Activated CD4-positive, CD25-positive, alpha-beta regulatory T cell treated with anti-CD3 and anti-CD28 coated beads, Interleukin-2, amount 50 U/mL, for 24 hours (primary cell): Measurements from ENCODE around the gene NAGLU.
"Not testable (repeated sequence)": the region's sequence is repeated elsewhere in the genome, so short reads cannot be mapped to it uniquely, and the experiment has no call there.

Experiments
- ATAC-seq, 2 donors: fragments of 150-1000 bp; cut with Tn5 transposase; one replicate each; pipeline ENCODE4 v1.10.0; 2021; ENCODE audit warnings: mild to moderate bottlenecking in 1 of 2, moderate library complexity in 1 of 2

Gene NAGLU

GRCh38 chr17:42545755-42546505 lies 9.9 kb downstream of the NAGLU start:
- ATAC-seq, result not testable (repeated sequence)

DNA sequence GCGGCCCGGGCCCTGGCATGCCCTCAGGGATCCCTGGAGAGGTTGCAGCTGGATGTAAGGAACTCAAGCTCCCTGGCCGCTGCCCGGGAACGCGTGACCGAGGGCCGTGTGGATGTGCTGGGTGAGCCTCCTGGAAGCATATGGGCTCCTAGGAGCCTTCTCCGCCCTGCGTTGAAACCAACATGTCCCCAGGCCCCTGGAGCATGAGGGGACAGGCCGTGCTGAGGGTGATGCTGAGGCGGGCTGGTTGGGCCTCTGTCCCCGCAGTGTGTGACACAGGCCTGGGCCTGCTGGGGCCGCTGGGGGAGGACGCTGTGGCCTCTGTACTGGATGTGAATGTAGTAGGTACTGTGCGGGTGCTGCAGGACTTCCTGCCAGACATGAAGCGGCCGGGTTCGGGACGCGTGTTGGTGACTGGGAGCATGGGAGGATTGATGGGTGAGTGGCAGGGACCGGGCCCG lies 11.0 kb downstream of the NAGLU start:
- ATAC-seq, result no peak

DNA sequence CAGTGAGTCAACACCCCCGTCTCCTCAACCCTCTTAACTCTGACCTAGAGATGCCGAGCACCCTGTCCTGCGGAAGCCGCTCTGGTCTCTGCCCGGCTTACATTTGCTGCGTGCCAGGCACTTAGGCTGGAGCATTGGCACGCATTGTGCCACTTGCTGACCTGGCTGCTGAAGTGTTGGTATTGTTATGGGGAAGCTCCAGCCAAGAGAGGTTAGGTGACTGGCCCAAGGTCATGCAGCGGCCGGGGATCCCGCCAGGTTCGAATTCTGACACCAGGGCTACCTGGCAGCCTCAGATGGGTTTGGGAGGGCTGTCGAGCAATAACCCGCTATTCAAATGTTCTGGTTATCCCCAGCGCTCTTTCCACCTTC lies 11.6 kb downstream of the NAGLU start:
- no peak for ATAC-seq

DNA sequence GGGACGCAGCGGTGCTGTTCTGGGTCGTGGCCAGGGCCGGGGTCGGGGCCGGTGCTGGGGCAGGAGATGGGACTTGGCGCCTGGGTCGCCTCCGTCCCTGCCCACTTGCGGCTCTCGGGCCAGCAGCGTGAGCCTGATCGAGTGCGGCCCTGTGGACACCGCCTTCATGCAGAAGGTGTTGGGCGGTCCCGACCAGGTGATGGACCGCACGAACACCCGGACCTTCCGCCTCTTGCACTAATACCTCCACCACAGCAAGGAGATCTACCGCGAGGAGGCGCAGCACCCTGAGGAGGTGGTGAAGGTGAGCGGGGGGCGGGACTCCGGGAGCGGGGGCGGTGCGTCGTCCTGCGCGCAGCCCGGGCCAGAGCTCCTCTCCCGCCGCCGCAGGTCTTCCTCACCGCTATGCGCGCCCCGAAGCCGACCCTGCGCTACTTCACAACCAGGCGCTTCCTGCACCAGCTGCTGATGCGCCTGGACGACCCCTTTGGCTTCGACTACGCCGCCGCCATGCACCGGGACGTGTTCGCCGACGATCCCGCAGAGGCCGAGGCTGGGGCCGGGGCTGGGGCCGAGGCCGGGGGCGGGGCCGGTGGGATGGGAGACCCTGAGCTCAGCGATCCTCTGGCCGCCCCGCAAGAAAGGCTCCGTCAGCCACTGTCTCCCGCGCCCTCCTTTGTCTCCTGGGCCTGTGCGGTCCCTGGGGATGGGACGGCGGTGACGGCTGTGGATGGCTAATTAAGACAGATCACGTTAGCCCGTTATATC lies 12.2 kb downstream of the NAGLU start:
- ATAC-seq, result peak; percentile 81 to 91

GRCh38 chr17:42548993-42549755 lies 13.1 kb downstream of the NAGLU start:
- ATAC-seq, result no peak

DNA sequence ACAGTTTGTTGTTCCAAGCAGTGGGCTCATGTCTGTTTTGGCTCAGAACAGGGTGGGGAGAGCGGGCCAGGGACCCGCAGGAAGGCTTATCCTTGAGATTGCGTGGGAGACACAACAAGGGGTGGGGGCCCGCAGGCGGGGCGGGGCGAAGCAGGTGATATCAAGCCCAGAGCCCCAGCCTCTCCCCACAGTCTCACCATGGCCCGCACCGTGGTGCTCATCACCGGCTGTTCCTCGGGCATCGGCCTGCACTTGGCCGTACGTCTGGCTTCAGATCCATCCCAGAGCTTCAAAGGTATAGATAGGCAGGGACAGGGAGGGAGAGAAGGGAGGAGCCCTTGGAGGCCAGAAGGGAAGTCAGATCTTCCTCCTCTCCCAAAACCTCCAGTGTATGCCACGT lies 16.7 kb downstream of the NAGLU start, which contains the start of gene HSD17B1:
TSS of gene HSD17B1 (plus strand) at position 188 of the 400 bp plus-strand sequence. CDS start at position 199, 11 bp downstream.
- not testable (repeated sequence) for ATAC-seq

DNA sequence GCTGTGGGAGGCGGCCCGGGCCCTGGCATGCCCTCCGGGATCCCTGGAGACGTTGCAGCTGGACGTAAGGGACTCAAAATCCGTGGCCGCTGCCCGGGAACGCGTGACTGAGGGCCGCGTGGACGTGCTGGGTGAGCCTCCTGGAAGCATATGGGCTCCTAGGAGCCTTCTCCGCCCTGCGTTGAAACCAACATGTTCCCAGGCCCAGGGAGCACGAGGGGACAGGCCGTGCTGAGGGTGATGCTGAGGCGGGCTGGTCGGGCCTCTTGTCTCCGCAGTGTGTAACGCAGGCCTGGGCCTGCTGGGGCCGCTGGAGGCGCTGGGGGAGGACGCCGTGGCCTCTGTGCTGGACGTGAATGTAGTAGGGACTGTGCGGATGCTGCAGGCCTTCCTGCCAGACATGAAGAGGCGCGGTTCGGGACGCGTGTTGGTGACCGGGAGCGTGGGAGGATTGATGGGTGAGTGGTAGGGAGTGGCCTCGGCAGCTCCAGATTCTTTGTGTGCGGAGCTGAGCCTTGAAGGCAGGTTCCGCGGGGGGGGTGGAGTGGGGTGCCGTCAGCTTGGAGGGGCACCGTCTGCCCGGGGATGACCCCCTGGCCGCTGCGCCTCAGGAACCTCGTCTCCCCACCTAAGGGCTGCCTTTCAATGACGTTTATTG lies 17.2 kb downstream of the NAGLU start:
- ATAC-seq, result no peak

DNA sequence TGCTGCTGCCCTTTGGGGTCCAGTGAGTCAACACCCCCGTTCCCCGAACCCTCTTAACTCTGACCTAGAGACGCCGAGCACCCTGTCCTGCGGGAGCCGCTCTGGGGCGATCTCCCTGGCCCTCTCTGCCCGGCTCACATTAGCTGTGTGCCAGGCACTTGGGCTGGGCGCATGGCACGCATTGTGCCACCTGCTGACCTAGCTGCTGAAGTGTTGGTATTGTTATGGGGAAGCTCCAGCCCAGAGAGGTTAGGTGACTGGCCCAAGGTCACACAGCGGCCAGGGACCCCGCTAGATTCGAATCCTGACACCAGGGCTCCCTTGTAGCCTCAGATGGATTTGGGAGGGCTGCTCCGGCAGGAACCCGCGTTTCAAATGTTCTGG lies 17.8 kb downstream of the NAGLU start:
- peak; percentile 29 to 36 for ATAC-seq

DNA sequence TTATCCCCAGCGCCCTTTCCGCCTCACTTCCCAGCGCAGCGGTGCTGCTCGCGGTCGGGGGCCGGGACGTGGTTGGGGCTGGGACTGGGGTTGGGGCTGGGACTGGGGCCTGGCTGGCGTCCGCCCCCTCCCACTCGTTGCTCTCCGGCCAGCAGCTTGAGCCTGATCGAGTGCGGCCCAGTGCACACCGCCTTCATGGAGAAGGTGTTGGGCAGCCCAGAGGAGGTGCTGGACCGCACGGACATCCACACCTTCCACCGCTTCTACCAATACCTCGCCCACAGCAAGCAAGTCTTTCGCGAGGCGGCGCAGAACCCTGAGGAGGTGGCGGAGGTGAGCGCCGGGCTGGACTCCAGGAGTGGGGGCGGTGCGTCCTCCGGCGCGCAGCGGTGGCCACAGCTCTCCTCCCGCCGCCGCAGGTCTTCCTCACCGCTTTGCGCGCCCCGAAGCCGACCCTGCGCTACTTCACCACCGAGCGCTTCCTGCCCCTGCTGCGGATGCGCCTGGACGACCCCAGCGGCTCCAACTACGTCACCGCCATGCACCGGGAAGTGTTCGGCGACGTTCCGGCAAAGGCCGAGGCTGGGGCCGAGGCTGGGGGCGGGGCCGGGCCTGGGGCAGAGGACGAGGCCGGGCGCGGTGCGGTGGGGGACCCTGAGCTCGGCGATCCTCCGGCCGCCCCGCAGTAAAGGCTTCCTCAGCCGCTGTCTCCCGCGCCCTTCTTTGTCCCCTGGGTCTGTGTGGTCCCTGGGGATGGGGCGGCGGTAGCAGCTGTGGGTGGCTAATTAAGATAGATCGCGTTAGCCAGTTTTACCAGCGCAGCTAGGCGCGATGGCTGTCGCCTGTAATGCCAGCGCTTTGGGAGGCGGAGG lies 18.4 kb downstream of the NAGLU start:
- peak; percentile 84 for ATAC-seq

- ATAC-seq, result no peak
Observed at GRCh38 chr17:42555122-42555622, 19.1 kb downstream of the NAGLU start.

GRCh38 chr17:42555961-42556617 lies 20.0 kb downstream of the NAGLU start:
- not testable (repeated sequence) for ATAC-seq

DNA sequence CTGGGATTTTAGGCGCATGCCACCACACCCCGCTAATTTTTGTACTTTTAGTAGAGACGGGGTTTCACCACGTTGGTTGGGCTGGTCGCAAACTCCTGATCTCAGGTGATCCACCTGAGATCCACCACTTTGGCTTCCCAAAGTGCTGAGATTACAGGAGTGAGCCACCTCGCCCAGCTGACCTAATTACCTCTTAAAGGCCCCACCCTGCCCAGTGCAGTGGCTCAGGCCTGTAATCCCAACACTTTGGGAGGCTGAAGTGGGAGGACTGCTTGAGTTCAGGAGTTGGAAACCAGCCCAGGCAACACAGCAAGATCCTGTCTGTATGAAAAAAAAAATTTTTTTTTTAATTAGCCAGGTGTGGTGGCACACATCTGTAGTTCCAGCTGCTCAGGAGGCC lies 23.0 kb downstream of the NAGLU start:
- ATAC-seq, result no peak

GRCh38 chr17:42560246-42560645 lies 24.2 kb downstream of the NAGLU start:
- ATAC-seq, result no peak

DNA sequence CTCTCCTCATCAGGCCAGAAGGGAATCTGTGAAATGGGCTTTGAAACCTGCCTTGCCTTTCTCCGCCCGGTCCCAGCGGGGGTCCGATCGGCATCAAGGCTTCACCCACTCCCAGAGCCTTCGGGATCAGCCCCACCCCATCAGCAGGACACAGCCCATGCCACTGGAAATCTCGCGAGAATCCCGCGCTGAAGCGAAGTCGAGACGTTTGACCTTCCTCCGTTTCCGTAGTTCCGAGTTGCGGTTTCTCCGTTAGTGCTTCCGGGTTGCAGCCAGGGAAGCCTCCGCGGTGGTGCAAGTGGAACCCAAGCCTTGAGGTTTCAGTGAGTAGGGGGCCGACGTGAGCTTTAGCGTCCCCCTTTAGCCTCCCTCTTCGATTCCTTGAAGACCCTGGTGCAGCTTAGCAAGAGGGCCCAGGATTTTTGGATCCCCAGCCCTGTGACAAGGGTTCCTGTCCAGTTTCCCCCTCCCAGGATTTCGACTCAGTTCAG lies 25.9 kb downstream of the NAGLU start, which contains the start of gene COASY:
TSS of gene COASY (plus strand) at position 252 of the 491 bp plus-strand sequence. CDS start 475 bp downstream, outside the sequence.
- peak; percentile 74 to 76 for ATAC-seq

DNA sequence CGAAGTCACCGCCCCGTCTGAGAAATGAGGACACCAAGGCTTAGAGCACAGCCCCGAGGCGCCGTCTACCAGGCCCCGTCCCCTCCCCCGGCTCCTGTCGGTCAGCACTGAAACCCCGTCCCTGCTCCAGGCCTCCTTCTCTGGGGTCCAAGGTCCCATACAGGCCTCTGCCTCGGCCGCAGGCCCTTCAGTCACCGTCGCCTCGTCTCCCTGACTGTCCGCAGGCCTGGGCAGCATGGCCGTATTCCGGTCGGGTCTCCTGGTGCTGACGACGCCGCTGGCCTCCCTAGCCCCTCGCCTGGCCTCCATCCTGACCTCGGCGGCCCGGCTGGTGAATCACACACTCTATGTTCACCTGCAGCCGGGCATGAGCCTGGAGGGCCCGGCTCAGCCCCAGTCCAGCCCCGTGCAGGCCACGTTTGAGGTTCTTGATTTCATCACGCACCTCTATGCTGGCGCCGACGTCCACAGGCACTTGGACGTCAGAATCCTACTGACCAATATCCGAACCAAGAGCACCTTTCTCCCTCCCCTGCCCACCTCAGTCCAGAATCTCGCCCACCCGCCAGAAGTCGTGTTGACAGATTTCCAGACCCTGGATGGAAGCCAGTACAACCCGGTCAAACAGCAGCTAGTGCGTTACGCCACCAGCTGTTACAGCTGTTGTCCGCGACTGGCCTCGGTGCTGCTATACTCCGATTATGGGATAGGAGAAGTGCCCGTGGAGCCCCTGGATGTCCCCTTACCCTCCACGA lies 26.5 kb downstream of the NAGLU start:
- ATAC-seq, result no peak

- ATAC-seq, result no peak
Observed at GRCh38 chr17:42563143-42563509, 27.1 kb downstream of the NAGLU start.

DNA sequence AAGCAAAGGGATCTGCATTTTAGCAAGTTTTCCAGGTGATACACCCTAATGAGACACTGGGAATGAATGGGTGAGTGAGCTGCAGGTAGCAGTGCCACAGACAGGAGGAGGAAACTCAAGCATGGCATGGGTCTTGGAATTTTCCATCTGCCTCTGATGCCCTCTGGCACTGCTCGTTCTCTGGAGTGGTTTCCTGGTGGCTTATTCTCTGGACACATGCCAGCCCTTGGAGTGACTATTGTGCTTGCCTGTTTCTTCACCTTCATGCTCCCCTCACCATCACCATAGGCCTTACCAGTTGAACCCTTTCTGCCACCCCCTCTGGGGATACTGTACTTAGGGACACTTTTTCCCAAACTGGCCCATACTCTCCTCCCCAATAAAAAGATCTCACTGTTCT lies 27.5 kb downstream of the NAGLU start:
- ATAC-seq, result no peak

DNA sequence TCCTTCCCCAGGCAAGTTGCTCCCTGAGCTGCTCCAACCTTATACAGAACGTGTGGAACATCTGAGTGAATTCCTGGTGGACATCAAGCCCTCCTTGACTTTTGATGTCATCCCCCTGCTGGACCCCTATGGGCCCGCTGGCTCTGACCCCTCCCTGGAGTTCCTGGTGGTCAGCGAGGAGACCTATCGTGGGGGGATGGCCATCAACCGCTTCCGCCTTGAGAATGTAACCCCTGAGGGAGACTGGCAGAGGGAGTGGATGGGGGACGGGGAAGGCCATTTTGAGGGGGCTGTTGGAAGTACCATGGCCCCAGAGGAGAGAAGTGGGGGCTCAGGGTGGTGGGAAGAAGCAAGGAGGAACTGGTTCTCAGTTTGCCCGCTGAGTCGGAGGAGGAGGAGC lies 27.9 kb downstream of the NAGLU start:
- ATAC-seq, result no peak

DNA sequence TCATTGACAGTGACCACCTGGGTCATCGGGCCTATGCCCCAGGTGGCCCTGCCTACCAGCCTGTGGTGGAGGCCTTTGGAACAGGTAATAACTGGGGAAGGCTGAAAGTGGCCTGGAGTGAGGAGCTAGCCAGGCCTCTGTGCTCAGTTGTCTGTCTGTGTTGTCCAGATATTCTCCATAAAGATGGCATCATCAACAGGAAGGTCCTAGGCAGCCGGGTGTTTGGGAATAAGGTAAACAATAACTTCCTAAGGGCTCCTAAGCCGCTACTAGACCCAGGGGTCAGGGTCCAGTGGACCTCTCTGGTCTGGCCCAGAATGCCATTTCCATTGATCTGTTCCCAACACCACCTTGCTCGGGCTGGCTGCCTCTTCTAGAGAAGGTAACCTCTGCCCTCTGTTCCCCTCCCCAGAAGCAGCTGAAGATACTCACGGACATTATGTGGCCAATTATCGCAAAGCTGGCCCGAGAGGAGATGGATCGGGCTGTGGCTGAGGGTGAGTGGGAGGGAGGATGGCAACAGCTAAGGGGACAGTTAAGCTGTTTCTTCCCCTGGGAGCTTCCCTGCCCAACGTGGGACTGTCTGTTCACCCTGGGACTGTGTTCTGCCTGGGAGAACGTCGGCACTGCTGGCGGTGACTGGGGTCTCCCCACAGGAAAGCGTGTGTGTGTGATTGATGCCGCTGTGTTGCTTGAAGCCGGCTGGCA lies 28.9 kb downstream of the NAGLU start:
- no peak for ATAC-seq
